DMS 273 (cell line): Measurements from ENCODE around the gene CSF2RB.

Experiments
- DNase-seq: peaks from one replicate; lab custom pipeline; 2025; ENCODE audit not compliant: unreplicated experiment; lab: John Stamatoyannopoulos, UW

Gene CSF2RB

DNA sequence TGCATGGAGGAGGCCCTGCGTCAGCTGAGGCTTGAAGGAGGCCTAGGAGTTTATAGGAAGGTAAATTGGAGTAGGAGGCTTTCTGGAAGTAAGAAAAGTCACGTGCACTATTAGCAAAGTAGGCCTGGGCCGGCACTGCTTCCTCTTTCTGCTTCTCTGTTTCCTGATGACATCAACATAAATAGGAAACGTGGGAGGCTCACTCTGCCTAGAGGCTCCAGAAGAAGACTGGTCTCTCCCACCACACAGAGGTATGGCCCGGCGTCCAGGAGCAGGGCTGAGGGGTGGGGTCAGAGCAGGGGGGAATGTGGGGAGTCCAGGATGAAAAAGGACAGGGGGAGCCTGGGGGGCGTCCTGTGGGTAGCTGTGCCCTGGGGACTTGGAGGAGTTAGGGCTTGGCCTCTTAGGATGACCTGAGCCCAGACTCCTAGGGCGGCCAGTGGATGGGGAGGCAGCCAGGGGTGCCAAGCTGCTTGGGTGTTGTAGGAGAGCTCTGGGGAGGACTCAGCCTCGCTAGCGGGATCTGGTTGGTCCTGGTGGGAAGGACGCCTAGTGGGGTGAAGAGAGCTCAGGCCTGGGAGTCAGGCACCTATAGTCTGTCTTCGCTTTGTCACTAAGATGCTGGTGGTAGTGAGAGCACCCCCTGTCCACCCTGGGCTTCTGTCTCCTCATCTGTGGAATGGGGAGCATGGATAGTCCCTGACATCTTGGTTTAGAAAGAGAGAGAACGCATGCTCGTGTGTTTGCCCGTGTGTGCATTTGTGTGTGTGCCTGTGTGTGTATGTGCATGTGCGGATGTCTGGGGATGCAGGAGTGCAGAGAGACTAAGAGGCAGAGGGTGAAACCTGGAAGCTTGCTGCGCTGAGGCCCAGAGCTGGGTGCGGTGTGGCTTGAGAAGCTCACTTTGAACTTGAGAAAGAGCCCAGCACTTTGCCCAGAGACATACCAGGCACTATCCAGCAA, at the start of gene CSF2RB:
CSF2RB (plus strand) TSS at position 202 of the 963 bp plus-strand sequence. CDS start 8,580 bp downstream, outside the sequence.
- no peak for DNase-seq

DNA sequence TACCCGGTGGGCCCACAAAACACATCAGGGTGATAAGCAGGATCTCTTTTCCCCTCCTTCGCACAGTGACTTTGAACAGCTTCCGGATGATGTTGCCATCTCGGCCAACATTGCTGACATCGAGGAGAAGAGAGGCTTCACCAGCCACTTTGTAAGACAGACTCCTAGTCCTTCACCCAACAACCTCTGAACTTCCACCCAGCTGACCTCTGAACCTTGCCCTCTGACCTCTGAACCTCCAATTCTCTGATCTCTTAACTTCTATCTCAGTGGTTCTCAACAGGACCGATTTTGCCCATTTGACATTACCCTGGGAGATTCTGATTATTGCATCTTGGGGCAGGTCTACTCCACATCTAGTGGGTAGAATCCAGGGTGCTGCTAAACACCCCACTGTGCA, 49.4 kb upstream of the CSF2RB start:
- no peak for DNase-seq

DNA sequence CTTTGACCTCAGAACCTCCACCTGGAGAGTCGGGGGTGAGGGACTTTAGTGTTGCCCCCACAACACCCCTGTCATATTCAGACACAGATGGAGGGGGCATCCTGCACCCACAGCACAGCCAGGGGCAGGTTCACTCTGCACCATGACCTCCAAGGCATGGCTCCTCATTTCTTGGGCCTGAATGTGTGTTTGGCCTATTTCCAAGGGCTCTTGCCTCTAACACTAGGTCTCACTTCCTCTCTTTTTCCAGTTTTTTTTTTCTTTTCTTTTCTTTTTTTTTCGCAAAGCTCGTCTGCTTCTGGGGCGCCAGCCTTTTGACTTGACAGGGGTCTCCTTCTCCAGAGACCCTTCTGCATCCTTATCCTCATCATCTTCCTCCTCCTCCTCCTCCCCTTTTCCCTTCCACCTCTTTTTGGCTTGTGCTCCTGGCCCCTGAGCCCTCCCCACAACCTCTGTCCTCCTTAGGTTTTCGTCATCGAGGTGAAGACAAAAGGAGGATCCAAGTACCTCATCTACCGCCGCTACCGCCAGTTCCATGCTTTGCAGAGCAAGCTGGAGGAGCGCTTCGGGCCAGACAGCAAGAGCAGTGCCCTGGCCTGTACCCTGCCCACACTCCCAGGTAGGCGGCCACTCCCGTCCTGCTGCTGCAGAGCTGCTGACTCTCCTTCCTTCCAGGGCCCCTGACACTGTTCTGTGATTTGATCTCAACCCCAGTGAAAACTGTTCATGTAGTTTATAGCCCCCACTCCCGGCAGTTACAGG, 48.8 kb upstream of the CSF2RB start:
- DNase-seq: no peak

DNA sequence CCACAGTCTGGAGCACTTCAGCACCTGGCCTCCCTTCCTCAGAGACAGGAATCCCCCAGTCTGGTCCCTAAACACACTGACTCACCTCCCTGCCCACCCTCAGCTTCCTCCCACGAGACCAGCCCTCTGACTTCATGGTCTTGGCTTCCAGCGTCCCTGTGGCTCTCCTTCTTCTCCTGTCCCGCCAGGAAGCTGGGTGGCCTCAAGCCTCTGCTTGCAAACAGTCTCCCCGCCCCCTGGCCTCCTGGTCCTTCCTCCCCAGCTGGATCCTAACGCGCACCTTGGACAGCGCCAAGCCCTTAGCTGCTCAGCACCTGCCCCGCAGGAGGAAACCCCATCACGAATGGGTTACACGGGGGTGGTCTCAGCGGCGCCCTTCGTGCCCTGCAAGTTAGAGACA, 48.1 kb upstream of the CSF2RB start:
- no peak for DNase-seq

DNA sequence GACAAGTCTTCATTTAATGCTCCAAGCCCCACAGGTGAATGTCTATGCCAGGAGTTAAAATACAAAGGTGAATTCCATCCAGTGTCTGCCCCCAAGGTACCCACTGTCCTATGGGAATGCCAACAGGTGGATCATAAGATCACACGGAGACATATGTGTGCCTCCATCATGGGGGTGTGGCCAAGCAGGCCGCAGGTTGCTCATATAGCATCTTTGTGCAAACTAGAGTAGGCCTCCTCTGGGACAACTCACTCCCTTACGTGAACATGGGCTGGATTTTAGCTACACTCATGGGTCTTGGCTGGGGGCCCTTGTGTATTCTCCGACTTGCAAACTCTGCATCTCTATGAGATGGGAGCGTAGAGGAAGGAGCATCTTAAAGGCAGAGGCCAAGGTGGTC, 45.7 kb upstream of the CSF2RB start:
- no peak for DNase-seq

DNA sequence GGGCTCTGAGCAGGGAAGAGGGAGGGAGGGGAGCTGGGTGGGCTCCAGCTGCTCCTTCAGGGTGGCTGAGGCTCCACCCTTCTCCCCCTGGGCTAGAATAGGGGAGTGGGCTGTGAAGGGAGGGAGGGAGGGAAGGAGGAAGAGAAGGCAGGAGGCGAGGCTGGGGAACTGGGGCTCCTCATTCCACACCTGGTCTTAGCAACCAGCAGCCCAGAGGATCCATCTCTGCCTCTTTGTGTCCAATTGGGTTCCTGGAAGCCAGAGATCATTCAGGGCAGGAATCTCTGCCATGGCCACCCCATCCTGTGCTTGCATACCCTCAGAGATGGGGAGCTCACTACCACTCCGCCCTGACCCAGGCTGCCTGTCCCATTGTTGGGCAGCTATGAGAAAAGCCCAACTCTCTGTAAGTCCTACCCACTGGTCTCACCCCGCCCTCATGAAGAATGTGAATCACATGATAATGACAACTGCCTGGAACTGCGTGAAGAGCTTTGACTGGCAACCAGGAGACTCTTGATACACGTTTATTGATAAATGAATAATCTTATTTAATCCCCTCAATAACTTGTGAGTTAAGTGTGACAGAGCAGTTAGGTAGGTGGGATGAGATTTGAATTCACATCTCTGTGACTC, 44.8 kb upstream of the CSF2RB start:
- DNase-seq: no peak

DNA sequence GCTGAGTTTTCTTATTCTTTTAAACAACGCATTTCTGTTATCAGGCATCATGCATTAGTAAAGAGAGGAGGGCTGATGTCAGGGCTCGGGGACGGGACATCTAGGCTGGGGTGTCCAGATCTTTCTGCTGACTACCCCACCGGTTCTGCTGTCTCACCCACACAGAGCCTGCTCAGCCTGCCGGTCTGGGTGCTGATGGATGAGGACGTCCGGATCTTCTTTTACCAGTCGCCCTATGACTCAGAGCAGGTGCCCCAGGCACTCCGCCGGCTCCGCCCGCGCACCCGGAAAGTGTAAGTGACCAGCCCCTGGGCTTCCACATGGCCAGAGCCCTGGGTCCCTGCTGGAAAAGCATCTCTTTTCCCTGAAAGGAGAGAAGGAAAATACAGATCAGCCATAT, 43.2 kb upstream of the CSF2RB start:
- no peak for DNase-seq

DNA sequence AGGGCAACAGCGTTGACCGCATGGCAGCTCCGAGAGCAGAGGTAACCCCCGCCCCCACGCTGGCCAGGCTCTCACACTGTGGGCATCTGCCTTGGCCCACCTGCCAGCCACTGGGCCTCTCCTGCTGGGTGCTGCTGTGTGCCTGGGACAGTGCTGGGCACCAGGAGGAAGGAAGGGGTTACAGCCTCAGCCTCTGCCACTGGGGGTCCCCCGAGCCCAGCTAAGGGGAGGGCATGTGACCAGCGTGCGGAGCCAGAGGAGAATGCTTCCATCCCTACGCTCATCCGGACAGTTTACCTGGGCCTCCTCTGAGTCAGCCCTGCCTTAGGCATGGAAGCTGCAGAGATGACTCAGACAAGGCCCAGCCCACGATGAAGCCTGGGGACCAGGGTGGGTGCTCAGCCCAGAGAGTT, 41.8 kb upstream of the CSF2RB start:
- DNase-seq: no peak

DNA sequence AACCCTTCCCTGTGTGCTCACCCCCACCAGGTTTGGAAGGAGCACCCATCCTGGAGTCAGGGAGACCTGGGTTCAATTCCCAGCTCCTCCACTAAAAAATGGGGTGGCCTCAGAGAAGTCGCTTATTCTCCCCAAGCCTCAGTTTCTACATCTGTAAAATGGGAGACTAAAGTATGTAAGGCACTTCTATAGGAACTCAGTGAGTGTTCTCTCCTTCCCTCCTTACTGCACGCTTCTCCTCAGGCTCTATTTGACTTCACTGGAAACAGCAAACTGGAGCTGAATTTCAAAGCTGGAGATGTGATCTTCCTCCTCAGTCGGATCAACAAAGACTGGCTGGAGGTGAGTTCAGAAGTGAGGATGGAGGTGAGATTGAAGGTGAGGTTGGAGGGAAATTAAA, 41.3 kb upstream of the CSF2RB start:
- DNase-seq: no peak

DNA sequence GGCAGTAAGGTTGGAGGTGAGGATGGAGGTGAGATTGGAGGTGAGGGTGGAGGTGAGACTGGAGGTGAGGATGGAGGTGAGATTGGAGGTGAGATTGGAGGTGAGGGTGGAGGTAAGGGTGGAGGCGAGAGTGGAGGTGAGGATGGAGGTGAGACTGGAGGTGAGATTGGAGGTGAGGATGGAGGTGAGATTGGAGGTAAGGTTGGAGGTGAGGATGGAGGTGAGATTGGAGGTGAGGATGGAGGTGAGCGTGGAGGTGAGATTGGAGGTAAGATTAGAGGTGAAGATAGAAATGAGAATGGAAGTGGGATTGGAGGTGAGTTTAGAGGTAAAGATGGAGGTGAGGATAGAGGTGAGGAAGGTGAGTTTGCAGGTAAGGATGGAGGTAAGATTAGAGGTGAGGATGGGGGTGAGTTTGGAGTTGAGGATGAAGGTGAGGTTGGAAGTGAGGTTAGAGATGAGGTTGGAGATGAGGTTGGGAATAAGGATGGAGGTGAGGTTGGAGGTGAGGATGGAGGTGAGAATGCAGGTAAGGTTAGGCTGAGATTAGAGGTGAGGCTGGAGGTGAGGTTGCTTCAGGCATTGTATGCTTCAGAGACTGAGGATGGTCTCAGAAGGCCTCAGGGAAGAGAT, 40.4 kb upstream of the CSF2RB start:
- DNase-seq: no peak

DNA sequence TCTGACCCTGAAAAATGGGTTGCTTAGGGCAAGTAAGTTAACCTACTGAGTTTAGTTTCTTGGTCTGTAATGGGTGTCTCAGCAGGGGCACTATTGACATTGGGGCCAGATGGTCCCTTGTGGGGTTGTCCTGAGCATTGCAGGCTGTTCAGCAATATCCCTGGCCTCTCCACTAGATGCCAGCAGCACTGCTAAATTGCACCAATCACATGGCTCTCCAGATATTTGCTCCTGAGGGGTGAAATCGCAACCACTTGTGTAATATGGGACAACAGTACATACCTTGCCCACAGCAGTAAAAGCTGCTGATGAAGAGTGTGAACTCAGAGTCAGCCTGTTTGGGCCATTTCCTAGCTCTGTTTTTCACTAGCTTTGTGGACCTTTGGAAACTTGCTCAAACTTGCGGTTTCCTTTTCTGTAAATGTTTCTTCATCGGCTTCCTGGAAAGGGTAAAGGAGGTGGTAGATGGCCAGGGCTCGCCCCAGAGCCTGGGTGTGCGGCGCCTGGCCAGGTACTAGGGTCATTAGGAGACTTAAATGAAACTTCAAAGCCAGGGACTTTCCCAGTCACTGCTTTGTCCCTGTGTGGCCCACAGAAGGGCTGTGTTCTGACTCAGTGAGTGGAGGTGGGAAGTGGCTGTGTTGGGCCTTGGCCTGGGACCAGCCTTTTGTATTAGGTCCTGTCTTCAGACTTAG, 39.7 kb upstream of the CSF2RB start:
- DNase-seq: peak; percentile 64

DNA sequence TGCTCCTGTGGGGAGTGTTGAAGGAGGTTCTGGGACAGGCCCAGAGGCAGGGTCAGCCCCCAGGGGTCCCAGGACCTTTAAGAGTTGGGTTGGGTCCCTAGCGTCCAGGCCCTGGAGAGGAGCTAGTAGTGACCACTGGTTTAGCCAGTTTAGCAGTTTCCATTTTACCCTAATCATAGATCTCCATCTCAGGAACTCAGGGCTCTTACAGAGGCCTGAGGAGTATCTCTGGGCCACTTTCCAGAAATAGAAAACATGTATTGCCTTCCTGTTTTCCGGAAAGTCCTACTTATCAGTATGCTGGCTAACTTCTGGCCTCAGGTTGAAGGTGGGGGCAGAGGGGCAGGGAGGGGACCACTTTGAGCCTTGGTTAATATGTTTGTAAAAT, 39.1 kb upstream of the CSF2RB start:
- DNase-seq: no peak

DNA sequence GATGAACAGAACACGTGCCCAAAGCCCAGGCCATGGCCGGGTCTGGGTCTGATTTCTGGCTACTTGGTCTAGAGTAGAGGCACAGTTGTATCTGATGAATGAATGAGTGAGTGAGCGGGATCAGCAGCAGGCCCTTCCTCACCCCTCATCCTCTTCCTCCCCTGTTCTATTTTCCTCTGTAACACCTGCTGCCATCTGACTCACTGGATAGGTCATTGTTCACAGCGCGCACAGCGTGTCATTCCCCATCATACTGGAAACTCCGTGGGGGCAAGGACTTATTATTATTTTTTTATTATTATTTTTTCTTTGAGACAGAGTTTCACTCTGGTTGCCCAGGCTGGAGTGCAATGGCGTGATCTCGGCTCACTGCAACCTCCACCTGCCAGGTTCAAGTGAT, 38.7 kb upstream of the CSF2RB start:
- DNase-seq: no peak

DNA sequence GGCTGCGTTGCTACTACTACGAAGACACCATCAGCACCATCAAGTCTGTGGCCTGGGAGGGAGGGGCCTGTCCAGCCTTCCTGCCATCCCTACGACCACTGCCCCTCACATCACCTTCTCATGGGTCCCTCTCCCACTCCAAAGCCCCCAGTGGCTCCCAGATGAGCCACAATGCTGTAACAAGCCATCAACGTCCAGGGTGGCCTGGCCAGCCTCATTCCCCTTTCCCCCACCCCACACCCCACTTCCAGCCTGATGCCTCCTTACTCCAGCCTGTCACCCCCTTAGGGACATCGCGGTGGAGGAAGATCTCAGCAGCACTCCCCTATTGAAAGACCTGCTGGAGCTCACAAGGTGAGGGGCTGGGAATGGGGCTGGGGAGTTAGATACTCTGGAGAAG, 37.7 kb upstream of the CSF2RB start:
- no peak for DNase-seq

DNA sequence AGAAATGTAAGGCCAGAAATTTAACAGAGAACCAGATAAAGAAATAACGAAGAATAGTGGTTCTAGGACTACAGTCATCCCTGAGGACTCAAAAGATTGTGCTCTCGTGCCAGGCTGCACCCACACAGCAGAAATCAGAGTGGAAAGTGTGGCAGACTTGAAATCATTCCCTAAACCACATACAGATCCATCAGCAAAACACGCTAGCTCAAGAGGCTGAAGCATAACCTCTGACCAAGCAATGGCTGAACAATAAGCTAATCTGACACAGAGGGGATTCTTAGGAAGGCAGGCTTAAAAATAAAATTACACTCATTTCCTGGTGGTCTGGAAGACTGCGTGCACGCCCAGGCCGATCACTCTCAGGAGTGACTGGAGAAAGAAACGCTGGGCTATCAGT, 33.7 kb upstream of the CSF2RB start:
- DNase-seq: no peak

DNA sequence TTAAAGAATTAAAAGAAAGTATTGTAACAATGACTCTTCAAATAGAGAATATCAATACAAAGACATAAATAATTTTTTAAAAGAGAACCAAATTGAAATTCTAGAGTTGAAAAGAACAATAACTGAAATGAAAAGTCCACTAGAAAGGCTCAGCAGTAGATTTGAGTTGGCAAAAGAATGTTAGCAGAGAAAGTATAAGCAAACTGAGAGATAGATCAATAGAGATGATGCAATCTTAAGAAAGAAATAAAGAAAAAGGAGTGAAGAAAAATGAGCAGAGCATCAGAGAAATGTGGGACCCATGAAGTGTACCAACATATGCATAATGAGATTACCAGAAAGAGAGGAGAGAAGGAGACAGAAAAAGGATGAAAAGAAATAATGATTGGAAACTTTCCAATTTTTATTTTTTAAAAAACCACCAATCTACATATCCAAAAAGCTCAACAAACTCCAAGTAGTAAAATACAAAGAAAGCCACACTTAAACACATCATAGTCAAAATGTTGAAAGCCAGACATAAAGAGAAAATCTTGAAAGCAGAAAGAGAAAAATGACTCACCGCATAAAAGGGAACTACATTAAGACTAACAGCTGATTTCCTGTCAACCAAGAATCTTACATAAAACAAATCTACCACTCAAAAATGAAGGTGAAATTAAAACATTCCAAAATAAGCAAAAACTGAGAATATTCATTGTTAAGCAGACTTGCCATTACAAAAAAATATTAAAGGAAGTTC, 31.8 kb upstream of the CSF2RB start:
- DNase-seq: no peak

DNA sequence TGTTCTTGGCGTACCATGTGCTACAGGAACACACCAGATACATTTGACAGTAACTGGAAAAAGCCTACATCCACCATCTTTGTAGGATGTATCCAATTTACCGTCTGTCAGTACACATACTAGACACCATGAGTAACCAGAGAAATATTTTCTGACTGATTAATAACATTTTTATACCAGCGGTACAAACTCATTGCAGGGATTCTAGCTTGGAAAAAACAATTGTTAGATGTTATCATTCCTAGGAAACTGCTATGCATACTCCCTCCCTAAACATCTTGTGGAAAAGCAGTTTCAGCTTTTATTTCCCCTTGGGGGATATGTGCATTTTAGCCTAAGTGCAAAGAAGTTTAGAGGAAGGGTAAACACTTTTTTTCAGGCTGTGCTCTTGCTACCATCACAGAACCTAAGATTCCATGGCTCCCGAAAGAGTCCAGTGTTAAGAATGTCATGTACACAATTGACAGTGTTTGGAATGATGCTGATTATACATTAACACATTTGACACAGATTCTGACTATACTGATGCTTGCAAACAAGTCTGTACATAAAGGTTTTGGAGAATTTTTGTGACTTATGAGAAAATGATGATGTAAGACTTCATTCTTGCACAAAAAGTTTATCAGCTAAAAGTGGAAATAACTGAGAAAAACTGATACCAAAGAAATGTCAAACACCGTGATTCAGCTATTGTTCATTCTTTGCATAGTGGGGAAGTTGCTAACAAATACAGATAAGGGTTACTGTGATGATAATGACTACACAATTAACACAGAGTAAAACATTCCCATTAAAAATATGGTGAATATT, 28.9 kb upstream of the CSF2RB start:
- no peak for DNase-seq

DNA sequence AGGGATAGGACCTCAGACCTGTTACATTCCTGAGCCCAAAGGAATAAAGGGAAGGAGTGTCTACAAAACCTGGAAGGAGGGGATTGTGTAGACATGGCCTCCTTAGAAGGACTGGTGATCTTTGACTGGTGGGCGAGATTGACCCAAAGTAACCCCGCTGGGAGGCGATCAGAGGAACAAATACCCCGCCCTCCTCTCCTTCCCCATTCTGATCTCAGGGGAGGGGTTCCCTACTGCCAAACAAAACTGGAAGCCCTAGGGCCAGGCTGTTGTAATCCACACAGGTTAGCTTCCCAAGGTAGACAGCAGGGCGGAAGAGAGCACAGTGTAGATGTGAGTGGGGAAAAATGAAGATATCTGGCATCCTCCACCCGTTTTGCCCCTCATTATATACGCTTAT, 28.0 kb upstream of the CSF2RB start:
- no peak for DNase-seq

DNA sequence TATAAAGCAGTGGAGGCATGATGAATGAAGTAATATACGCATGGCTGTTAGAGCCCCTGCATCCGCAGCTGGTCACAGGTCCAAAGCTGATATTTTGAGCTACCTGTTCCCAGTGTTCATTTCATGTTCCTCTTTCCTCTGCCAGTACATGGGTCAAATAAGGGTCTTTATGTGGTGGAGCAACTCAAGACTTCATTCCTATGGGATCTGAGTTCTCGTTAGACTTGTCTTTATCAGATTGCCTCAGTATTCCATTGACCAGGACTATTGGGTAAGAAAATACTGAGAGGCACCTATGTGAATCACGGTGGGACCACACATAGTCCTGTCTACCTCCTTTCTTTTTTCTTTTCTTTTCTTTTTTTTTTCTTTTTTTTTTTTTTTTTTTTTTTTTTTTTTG, 27.4 kb upstream of the CSF2RB start:
- DNase-seq: no peak
